H1 (cell line): Measurements from ENCODE around the gene FAM168B. TPM values are rescaled to one million over a fixed set of nuclear protein-coding genes. Genes with fewer than 3 reads are reported as not detected.

Experiments used
- ASH2L ChIP-seq: fragments of 200-600, 300-600 bp; sonication (generic); IDR thresholded peaks from one replicate; pipeline ENCODE4 v1.7.1; 2017; ENCODE audit warnings: low read length
- CHD7 ChIP-seq: fragments of 300-600 bp; sonication (generic); IDR thresholded peaks from 2 replicates; pipeline ENCODE4 v1.7.1; 2012; ENCODE audit warnings: low read length, moderate library complexity, mild to moderate bottlenecking, inconsistent platforms; ENCODE audit not compliant: insufficient replicate concordance
- HDAC2 ChIP-seq, 2 experiments: fragments of 300-600 bp in 1 of 2; sonication (generic) in 1 of 2; IDR thresholded peaks; 2 replicates each; pipeline ENCODE4 v1.6.1; 2011 to 2012; ENCODE audit warnings: low read depth in 2 of 2, low read length in 2 of 2, mild to moderate bottlenecking in 2 of 2, moderate library complexity in 2 of 2, borderline replicate concordance in 1 of 2, inconsistent platforms in 1 of 2
- JUND ChIP-seq: IDR thresholded peaks from 2 replicates; pipeline ENCODE4 v1.6.1; 2011; ENCODE audit warnings: mild to moderate bottlenecking, improper control_type of control experiment, low read length
- RNF2 ChIP-seq: fragments of 200-900, 300-1000 bp; sonication (generic); IDR thresholded peaks from 2 replicates; pipeline ENCODE4 v1.7.1; 2016; ENCODE audit warnings: borderline replicate concordance, low read depth, mild to moderate bottlenecking, antibody characterized with exemption, low read length; ENCODE audit not compliant: poor library complexity, severe bottlenecking; ENCODE audit errors: missing control alignments
- SIN3A ChIP-seq, 2 experiments: IDR thresholded peaks in 1 of 2; conservative IDR thresholded peaks in 1 of 2; 2 replicates each; pipeline ENCODE4 v1.6.1; 2011 to 2012; ENCODE audit warnings: low read length in 2 of 2, improper control_type of control experiment in 1 of 2, low read depth in 1 of 2, mild to moderate bottlenecking in 1 of 2
- polyA plus RNA-seq, 7 experiments: library from polyadenylated mRNA; depleted of rRNA in 3 of 7; stranded (reverse) in 5 of 7; unstranded in 2 of 7; fragments of >200 nt in 5 of 7; fragments of 200-250 nt in 2 of 7; gene quantifications; 1 replicate in 5 of 7; 2 replicates in 1 of 7; 4 replicates in 1 of 7; pipeline versions ENCODE4 v1.2.1 to v1.2.3, GENCODE V29; 2011 to 2013; ENCODE audit warnings: missing spikeins in 2 of 7, mixed read lengths in 2 of 7
- total RNA-seq: library from RNA; stranded (reverse); fragmentation: NEBNext Ultra II Directional; extraction: Animal tissue kit (Norgen Biotek cat#: 25700); gene quantifications from 2 replicates; pipeline ENCODE4 v1.2.1, GENCODE V29; 2021

The FAM168B gene
- total and polyA plus RNA-seq, 2 of the 8 experiments (the other 6 are each of a cell fraction or from before 2014, with no cell fraction given): 61.9 to 123 TPM

- TF ChIP-seq CHD7 (no peak), HDAC2 (IDR thresholded peaks at IDR 0.05; ENCODE audit: borderline replicate concordance in 1 of 2, low read depth in 2 of 2, low read length in 2 of 2) (no peak), SIN3A (conservative IDR thresholded peaks at IDR 0.05 in 1 of 2, IDR thresholded peaks at IDR 0.05 in 1 of 2; ENCODE audit: low read depth in 1 of 2, low read length in 2 of 2) (no peak), ASH2L (no peak), RNF2 (no peak), JUND (no peak)
- TF ChIP-seq, all 59 proteins: peak for 0
These were observed 83.4 kb downstream of the FAM168B start (continued) for GRCh38 chr2:131009713-131010475.
